GM21619 (cell line): ENCODE results near the gene ZSCAN21.

Experiments used
- ATAC-seq: cut with Tn5 transposase; IDR thresholded peaks from one replicate; pipeline ENCODE4 v1.9.1; 2021; ENCODE audit not compliant: unreplicated experiment

The ZSCAN21 gene

DNA sequence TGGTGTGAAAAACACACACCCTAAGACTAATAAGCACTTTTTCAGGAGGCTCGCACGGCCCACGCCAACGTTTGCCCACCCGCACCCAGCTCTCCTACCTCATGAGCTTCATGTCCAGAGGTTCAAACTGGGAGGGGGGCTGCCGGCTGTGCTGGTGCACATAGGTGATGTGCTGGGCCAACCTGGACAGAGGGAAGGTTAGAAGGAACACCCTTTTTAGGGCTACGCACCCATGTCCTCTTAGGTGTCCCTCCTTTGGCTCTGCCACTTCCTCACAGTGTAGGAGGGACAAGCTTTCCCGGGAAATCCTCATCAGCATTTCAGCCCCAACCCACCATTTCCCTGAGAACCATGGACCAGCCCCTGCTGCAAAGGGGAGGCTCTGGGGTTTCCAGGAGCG is 45.7 kb downstream of the ZSCAN21 start:
- ATAC-seq: no peak

DNA sequence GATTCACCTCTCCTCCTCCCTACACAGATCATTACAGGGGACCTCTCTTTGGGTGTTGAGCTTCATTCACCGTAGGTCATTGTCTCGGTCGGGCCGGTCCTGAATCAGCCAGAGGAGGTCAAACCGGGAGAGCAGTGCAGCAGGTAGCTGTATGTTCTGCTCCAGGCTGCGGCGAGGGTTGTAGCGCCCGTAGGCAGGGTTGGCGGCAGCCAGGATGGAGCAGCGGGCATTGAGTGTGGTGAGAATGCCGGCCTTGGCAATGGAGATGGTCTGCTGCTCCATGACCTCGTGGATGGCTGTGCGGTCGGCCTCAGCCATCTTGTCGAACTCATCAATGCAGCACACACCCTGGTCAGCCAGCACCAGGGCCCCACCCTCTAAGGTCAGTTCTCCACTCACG is 46.1 kb downstream of the ZSCAN21 start:
- no peak for ATAC-seq

DNA sequence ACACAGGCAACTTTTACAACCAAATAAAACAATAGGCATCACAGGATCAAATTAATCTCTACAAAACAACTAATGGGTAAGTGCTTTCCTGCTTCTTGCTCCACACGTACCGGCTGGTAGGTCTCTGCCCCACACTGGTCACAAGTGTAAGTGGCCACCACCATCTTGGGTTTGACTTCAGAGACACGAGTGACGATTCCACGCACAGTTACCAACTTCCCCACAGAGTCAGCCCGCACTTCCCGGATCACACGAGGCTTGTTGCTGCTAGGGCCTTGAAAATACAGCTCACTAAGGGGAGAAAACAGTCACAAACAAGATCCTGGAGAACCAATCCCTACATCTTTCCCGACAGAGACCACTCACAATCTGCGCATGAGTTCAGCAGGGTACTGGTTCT is 49.3 kb downstream of the ZSCAN21 start:
- no peak for ATAC-seq

- ATAC-seq: no peak
Measured at GRCh38 chr7:100099452-100099851, 49.9 kb downstream of the ZSCAN21 start.

DNA sequence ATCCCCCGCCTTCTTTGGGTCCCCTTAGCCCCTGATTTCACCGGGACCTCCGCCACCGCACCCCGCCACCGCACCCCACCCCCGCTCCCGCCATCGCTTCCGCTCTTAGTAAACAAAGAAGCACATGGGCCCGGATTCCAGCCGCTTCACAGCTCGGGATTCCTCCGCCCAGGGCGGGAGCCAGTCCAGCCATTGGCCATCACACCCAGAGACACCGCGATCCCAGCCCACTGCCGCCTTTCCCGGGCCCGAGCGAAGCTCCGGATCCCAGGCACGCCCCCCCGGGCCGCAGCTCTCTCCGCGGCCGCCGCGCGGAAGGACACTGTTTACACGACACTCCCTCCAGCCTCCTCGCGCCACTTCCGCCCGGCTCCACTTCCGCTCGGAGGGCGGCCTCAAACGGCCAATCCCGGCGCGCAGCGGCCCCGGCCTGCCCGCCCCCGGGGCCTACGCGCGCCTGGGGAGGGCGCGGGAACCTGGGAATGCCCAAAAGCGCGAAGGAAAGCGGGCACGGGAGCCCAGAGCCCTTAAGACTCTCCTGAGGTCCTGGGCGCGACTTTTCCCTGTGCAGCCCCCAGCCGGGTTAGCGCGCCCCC is 50.9 kb downstream of the ZSCAN21 start:
- ATAC-seq: peak; percentile 49

GRCh38 chr7:100101016-100101862 is 51.7 kb downstream of the ZSCAN21 start, which contains the start of the genes AP4M1 and MCM7:
Gene AP4M1, plus strand, starts transcription at chr7:100101643. Its CDS starts 72 bp downstream, at chr7:100101715.
Gene MCM7, minus strand, starts transcription at chr7:100101397. Its CDS starts 103 bp downstream, at chr7:100101294.
- peak; percentile 84 for ATAC-seq

- no peak for ATAC-seq
Measured at GRCh38 chr7:100102950-100103840, 53.6 kb downstream of the ZSCAN21 start.

DNA sequence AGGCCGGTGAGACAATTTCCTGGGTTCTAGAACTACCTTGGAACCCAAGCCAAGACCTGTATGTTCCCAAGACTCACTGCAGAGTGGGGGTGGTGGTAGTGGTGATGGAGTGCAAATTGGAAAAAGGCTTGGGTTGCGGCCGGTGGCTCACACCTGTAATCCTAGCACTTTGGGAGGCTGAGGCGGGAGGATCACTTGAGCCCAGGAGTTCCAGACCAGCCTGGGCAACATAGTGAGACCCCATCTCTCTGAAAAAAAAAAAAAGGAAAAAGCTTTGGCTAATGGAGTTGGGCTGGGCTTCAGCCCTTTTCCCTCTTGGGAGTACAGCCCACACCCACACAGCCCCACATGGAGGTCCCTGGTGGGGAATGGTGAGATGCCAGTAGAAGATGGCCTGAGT is 56.0 kb downstream of the ZSCAN21 start:
- no peak for ATAC-seq

DNA sequence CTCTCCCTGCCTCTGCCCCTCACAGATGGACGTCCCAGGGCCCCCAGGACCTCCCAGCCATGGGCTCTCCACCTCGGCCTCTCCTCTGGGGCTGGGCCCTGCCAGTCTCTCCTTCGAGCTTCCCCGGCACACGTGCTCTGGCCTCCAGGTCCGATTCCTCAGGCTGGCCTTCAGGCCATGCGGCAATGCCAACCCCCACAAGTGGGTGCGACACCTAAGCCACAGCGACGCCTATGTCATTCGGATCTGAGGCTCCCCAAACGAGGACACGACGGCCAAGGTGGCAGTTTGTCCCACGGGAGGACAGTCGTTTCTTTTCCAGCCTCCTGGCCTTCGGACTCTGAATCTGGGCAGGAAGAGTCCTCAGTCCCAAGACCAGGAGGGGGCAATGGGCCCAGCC is 57.1 kb downstream of the ZSCAN21 start:
- no peak for ATAC-seq

DNA sequence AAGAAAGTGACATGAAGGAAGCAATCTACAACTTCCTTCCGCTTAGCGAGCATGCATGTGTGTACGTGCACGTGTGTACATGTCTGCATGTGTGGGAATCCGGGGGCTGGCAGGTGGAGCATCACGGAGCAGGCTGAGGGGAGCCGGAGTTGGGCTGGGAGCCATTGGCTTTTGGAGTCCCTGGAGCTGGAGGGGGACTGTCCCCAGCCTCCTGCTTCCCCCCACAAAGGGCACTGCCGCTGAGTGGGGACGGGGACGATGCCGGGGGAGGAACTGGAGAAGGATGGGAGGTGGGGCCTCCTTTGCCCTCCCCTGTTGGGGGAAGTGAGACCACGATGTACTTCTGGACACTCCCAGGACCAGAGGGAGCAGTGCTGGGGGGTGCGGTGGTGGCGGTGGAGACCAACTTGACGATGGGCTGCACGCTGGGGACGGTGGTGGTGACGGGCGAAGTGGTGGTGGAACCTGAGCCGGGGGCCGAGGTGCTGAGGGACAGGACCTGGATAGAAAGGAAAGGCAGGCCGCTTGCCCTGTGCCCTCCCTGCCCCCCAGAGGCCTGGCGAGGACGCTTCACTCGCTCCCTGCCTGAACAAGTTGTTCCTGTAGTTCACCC is 57.7 kb downstream of the ZSCAN21 start:
- ATAC-seq: no peak

DNA sequence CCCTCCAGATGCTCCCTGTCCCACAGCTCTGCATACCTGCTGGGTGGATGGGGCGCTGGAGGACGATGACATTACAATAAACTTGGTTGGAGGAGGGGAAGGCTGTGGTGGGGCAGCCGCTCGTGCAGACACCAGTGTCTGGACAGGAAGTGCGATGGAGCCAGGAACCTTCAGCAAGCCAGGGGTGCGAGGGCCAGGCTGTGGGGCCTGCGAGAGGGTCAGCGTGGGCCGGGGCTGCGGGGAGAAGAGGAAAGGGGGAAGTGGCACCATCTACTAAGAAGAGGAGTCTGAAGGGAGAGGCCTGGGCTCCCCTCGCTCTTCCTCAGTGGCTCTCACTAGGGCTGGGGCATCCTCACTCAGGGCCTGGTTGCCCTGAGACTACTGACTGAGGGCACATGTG is 58.3 kb downstream of the ZSCAN21 start:
- no peak for ATAC-seq

DNA sequence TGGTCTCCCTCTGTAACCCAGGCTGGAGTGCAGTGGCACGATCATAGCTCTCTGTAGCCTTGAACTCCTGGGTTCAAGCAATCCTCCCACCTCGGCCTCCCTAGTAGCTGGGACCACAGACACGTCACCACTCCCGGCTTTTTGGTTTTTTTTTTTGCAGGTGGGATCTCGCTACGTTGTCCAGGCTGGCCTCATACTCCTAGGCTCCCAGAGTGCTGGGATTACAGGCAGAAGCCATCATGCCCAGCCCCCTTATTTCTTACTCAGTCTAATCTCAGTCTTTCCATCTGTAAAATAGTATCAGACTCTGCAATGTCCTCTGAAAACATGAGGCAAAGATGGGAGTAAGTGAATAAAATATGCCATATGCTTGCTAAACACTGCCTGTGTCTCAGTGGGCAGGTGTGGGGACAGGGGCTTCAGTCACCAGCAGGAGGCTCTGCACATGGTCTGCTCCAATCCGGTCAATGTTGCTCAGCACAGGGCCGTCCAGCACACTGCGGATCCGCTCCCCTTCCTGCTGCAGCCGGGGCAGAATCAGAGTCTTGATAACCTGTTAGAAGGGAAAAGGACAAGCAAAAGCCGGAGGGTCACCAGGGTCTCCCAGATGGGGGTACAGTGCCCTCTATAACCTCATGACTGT is 60.1 kb downstream of the ZSCAN21 start:
- ATAC-seq: no peak

DNA sequence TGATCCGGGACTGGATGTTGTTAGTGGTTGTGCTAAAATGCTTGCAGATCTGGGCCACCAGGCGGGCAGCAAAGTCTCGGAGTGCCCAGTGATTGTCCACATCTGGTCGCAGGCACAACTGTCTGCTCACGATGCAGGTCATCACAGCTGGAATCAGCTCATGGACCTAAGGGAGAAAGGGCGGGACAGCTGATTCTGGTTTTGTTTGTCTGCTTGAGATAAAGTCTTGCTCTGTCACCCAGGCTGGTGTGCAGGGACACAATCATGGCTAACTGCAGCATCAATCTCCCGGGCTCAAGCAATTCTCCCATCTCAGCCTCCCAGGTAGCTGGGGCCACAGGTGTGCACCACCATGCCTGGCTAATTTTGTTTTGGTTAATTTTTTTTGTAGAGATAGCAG is 61.6 kb downstream of the ZSCAN21 start:
- no peak for ATAC-seq

DNA sequence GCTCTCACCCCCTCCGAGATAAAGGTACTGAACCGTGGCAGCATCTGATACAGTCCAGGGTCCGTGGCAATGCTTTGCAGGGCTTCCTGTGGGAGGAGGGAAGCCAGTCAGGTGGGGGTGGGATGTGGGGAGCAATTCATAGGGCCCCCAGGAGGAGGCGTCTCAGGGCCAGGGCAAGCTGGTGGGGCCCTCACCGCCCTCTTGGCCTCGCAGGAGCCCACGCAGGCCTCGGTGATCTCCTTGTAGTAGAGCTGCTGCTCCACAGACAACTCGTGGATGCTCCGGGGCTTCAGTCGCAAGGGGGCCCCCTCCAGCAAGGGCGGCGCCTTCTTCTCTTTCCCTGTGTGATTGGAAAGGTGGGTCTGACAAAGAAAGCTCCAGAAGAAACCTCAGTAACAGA is 62.3 kb downstream of the ZSCAN21 start:
- no peak for ATAC-seq
